ENCODE data around the gene NPVF.

Gene NPVF

GRCh38 chr7:25228386-25228785 is at the start of gene NPVF:
TSS of gene NPVF (minus strand) at chr7:25228486. CDS start at chr7:25228439, 47 bp downstream.
- no peaks in the 10 kb centered on the region for H3K27me3 ChIP-seq (replicated peaks; ENCODE audit: control insufficient read depth, insufficient read depth, low read length)
- no peaks in the 10 kb centered on the region for H3K36me3 ChIP-seq (ENCODE audit: control insufficient read depth, insufficient read depth, low read length)
- H3K4me3 ChIP-seq (replicated peaks; ENCODE audit: low read depth, low read length), result no peak within 1 kb of the TSS
- no peak for TF ChIP-seq CTCF (IDR thresholded peaks at IDR 0.05; ENCODE audit: insufficient read depth, low read length, poor library complexity, severe bottlenecking)
- no peak for DNase-seq (ENCODE audit: extremely low read depth, insufficient read length)

- TF ChIP-seq CTCF (IDR thresholded peaks at IDR 0.05; ENCODE audit: insufficient read depth, low read length, poor library complexity, severe bottlenecking), result no peak
- no peaks in the 10 kb centered on the region; the same call in 1 of the 2 replicates for H3K27me3 ChIP-seq (replicated peaks; ENCODE audit: control insufficient read depth, insufficient read depth, low read length)
- H3K4me3 ChIP-seq (replicated peaks; ENCODE audit: low read depth, low read length), result no peak overlapping the region
- H3K36me3 ChIP-seq (ENCODE audit: control insufficient read depth, insufficient read depth, low read length), result no peaks in the 10 kb centered on the region
- peak; percentile 41 for DNase-seq (ENCODE audit: extremely low read depth, insufficient read length)
These were observed 44.0 kb upstream of the NPVF start for GRCh38 chr7:25272265-25272664.

GRCh38 chr7:25263337-25263736 is 35.1 kb upstream of the NPVF start:
- peaks cover 1% of the 10 kb centered on the region for H3K27me3 ChIP-seq (replicated peaks; ENCODE audit: control insufficient read depth, insufficient read depth, low read length)
- DNase-seq (ENCODE audit: extremely low read depth, insufficient read length), result no peak
- no peak overlapping the region for H3K4me3 ChIP-seq (replicated peaks; ENCODE audit: low read depth, low read length)
- no peaks in the 10 kb centered on the region for H3K36me3 ChIP-seq (ENCODE audit: control insufficient read depth, insufficient read depth, low read length)
- no peak for TF ChIP-seq CTCF (IDR thresholded peaks at IDR 0.05; ENCODE audit: insufficient read depth, low read length, poor library complexity, severe bottlenecking)

- peaks cover 1% of the 10 kb centered on the region for H3K27me3 ChIP-seq (replicated peaks; ENCODE audit: control insufficient read depth, insufficient read depth, low read length)
- DNase-seq (ENCODE audit: extremely low read depth, insufficient read length), result no peak
These were observed 34.3 kb upstream of the NPVF start for GRCh38 chr7:25262586-25262985.

GRCh38 chr7:25261545-25262140 is 33.4 kb upstream of the NPVF start:
- no peaks in the 10 kb centered on the region for H3K27me3 ChIP-seq (replicated peaks; ENCODE audit: control insufficient read depth, insufficient read depth, low read length)
- no peak for DNase-seq (ENCODE audit: extremely low read depth, insufficient read length)
- no peak overlapping the region for H3K4me3 ChIP-seq (replicated peaks; ENCODE audit: low read depth, low read length)
- H3K36me3 ChIP-seq (ENCODE audit: control insufficient read depth, insufficient read depth, low read length), result no peaks in the 10 kb centered on the region
- TF ChIP-seq CTCF (IDR thresholded peaks at IDR 0.05; ENCODE audit: insufficient read depth, low read length, poor library complexity, severe bottlenecking), result no peak

More at GRCh38 chr7:25262586-25262985, 34.3 kb upstream of the NPVF start:
- no peaks in the 10 kb centered on the region for H3K36me3 ChIP-seq (ENCODE audit: control insufficient read depth, insufficient read depth, low read length)
- no peak for TF ChIP-seq CTCF (IDR thresholded peaks at IDR 0.05; ENCODE audit: insufficient read depth, low read length, poor library complexity, severe bottlenecking)
- no peak overlapping the region for H3K4me3 ChIP-seq (replicated peaks; ENCODE audit: low read depth, low read length)

All from GM06990 (cell line).